OCI-LY7 (cell line): ENCODE data around the gene KLF13.

Source experiments
- CTCF ChIP-seq: fragments of 200-600 bp; sonication (generic); conservative IDR thresholded peaks from 2 replicates; pipeline ENCODE4 v1.5.1; 2014; ENCODE audit warnings: mild to moderate bottlenecking, antibody characterized with exemption, low read length, moderate library complexity, mixed read lengths
- EZH2phosphoT487 ChIP-seq: fragments of 200-600 bp; sonication (generic); IDR thresholded peaks from 2 replicates; pipeline ENCODE4 v1.6.1; 2018; ENCODE audit warnings: low read depth, borderline replicate concordance, mild to moderate bottlenecking, mixed run types, antibody characterized with exemption, low read length, moderate library complexity, mixed read lengths

GRCh38 chr15:31300981-31301672, 25.5 kb upstream of the KLF13 start:
- no peak for TF ChIP-seq CTCF
- no peak for TF ChIP-seq EZH2phosphoT487
